Glomerular visceral epithelial cell (primary cell): Measurements from ENCODE around the gene AMIGO2.
A peak's percentile ranks its signal among the peaks of the same experiment; 100 is the strongest.

Experiments
- DNase-seq: peaks from one replicate; pipeline ENCODE4 v3.0.0-alpha.2; 2016; ENCODE audit errors: extremely low spot score

AMIGO2 gene

DNA sequence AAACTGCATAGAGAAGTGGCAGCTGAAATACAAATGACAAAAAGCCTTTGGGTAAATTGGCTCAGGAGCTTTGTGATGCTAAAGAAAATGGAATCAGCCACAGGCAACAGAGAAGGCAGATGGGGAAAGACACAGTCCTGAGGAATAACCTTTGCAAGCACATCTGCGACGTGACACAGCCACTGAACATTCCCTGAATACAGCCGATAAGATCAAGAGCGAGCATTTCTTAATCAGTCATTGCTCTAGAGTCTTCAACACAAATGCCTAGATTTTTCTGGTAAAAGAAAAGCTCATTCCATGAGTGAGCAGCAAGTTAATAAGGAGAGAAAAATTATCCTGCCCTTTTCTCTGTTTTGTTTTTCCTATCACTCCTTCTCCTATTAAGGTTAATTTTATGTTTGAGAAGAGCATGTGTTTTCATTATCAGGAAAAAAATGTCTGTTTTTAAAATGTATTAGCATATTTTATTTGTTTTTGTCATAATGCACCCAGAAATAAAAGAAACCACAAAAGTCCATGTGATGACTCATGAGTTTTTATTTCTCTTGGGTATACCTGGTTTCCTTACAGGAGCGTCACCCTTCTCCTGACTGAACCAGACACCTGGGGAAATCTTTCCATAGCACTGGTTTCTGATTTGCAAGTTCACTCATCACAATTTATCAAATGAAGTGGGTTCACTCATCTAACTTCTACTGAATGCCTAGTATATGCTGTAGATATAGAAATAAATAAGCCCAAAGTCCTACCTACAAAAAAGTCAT, 45.8 kb downstream of the AMIGO2 start:
- DNase-seq: no peak

- DNase-seq: peak; percentile 27
Measured at GRCh38 chr12:47033081-47033480, 46.7 kb downstream of the AMIGO2 start.

DNA sequence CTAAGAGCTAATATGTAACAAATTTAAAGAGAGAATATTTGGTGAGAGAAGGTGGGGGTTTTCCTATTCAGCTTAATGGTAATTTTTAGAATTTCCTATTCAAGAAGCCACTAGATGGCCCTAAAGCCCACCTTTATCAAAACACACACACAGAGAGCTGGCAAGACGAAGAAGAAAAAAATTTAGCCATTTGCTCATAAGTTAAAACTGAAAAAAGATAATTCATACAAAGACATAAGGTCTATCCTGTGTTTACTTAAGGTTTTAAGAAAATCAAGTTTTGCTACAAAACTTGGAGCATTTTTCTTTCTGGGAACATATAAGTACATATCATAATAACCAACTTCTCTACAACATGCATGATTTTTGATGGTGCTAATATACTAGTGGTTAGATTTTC, 47.1 kb downstream of the AMIGO2 start:
- peak; percentile 63 for DNase-seq

GRCh38 chr12:47029903-47030302, 49.9 kb downstream of the AMIGO2 start:
- no peak for DNase-seq

- DNase-seq: no peak
Measured at GRCh38 chr12:47028981-47029708, 50.6 kb downstream of the AMIGO2 start.

GRCh38 chr12:47028186-47028585, 51.6 kb downstream of the AMIGO2 start:
- DNase-seq: no peak
